Measurements from ENCODE around the gene SH3BP5L. TPM values are rescaled to one million over a fixed set of nuclear protein-coding genes. Genes with fewer than 3 reads are reported as not detected.

Gene SH3BP5L
- total and polyA plus RNA-seq, 10 of the 15 experiments (the other 5 are each of a cell fraction or from before 2014, with no cell fraction given): 1.1 to 22.8 (median 10.9) TPM

DNA sequence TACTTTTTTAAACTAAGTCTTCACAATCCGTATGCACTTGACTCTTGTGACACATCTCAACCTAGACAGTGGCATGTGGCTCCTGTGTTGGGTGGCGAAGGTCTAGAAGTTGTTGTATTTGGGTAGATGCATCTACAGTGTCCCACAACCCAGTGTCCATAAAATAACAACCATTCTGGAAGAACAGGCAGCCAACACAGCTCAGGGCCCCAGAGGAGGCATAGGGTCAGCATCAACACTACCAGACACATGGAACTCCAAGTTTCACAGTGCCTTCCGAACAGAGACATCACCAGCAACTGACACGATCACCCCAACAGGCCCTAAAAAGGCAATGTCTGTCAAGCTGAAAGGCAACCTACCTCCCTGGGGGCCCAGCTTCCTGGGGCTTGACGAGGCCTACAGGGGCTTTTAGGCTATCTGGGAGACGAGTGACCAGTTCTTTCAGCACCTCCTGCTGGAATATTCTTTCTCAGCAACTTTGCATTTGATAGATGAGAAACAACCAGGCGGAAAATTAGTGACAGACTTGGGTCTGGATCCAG, 5.6 kb downstream of the SH3BP5L start:
- WGBS (ENCODE audit: insufficient coverage, insufficient replicate concordance, low lambda C conversion rate, missing lambda C conversion rate): 43% methylated on average over 7 of the region's 7 CpGs
- H3K27ac ChIP-seq (ENCODE audit: control insufficient read depth, insufficient read depth): no peak overlapping the region
- H4K20me1 ChIP-seq (ENCODE audit: control insufficient read depth, insufficient read depth): no peaks in the 10 kb centered on the region; the same call in 1 of the 2 replicates
- peaks cover 21% of the 10 kb centered on the region for H3K4me1 ChIP-seq (ENCODE audit: control insufficient read depth, insufficient read depth, low read length)
- no peak overlapping the region for H2AFZ ChIP-seq (ENCODE audit: control insufficient read depth, low read depth, low read length)
- POLR2A ChIA-PET: interaction anchor here (2.2 kb wide), 1 partner anchor 18 kb away, joined by 8 read pairs; the partner anchor contains the start of gene ZNF672
- no peak for DNase-seq (ENCODE audit: low read depth, low spot score)
- BruUV-seq (replicated peaks): no TSS peak
- CTCF ChIA-PET: interaction anchor here (1.2 to 3.0 kb wide), 4 partner anchors 13 to 576 kb away, joined by 3 to 11 read pairs (median 5); no protein-coding TSS in a partner anchor
- FAIRE-seq: no peak
- intact Hi-C loops (cut with micrococcal nuclease; ENCODE audit: unreplicated experiment) (loop anchor here (5.0 kb wide), 1 partner anchor 578 kb away; no protein-coding TSS in a partner anchor), in situ Hi-C loops (cut with MboI) (no loop called here)
- H3K79me2 ChIP-seq (ENCODE audit: control insufficient read depth, insufficient read depth, low read length): peaks cover 38% of the 10 kb centered on the region
- RAD21 ChIA-PET (ENCODE audit: unreplicated experiment): interaction anchor here (0.7 to 3.4 kb wide), 4 partner anchors 9 to 1430 kb away, joined by 3 to 19 read pairs (median 4); partner anchors contain the start of gene ZNF672
- ATAC-seq: no peak
- no peak overlapping the region for H3K4me3 ChIP-seq
- SMC1A ChIA-PET (ENCODE audit: uncharacterized antibody, unreplicated experiment): interaction anchor here (0.6 to 5.5 kb wide), 12 partner anchors 8 to 577 kb away, joined by 3 to 36 read pairs (median 4); partner anchors contain the start of gene ZNF672
- H3K9ac ChIP-seq (ENCODE audit: control insufficient read depth, insufficient read depth, low read length): no peak overlapping the region
- no peaks in the 10 kb centered on the region for H3K9me3 ChIP-seq (replicated peaks; ENCODE audit: control insufficient read depth, insufficient read depth, low read length)
- H3K36me3 ChIP-seq (ENCODE audit: control insufficient read depth in 2 of 2, insufficient read depth in 2 of 2, low read length in 1 of 2): peaks cover 7 to 26% of the 10 kb centered on the region in 2 experiments
- no peak for TF ChIP-seq FOXM1 (IDR thresholded peaks at IDR 0.05; ENCODE audit: low read depth, low read length)
- no peak for TF ChIP-seq PRDM15 (CRISPR knock-in tag; IDR thresholded peaks at IDR 0.05)
- TF ChIP-seq IKZF1 (conservative IDR thresholded peaks at IDR 0.05): 0 out of 2 replicates have a peak, but pooled peaks have one; percentile 9
- peak; percentile 13; the same call in 1 of the 2 replicates for TF ChIP-seq RAD21 (IDR thresholded peaks at IDR 0.05; ENCODE audit: insufficient read depth, low read depth, low read length)
- TF ChIP-seq, protein P1, sequence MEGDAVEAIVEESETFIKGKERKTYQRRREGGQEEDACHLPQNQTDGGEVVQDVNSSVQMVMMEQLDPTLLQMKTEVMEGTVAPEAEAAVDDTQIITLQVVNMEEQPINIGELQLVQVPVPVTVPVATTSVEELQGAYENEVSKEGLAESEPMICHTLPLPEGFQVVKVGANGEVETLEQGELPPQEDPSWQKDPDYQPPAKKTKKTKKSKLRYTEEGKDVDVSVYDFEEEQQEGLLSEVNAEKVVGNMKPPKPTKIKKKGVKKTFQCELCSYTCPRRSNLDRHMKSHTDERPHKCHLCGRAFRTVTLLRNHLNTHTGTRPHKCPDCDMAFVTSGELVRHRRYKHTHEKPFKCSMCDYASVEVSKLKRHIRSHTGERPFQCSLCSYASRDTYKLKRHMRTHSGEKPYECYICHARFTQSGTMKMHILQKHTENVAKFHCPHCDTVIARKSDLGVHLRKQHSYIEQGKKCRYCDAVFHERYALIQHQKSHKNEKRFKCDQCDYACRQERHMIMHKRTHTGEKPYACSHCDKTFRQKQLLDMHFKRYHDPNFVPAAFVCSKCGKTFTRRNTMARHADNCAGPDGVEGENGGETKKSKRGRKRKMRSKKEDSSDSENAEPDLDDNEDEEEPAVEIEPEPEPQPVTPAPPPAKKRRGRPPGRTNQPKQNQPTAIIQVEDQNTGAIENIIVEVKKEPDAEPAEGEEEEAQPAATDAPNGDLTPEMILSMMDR (IDR thresholded peaks at IDR 0.05 in 2 of 3, conservative IDR thresholded peaks at IDR 0.05 in 1 of 3; ENCODE audit: control insufficient read depth in 2 of 3, extremely low read depth in 1 of 3, insufficient read depth in 1 of 3, low read depth in 3 of 3, low read length in 3 of 3): peak in 1 of 3 experiments; percentile 18; a peak in 1 of 6 replicates
- TF ChIP-seq ZNF217 (IDR thresholded peaks at IDR 0.05): no peak
- TF ChIP-seq PML (IDR thresholded peaks at IDR 0.05; ENCODE audit: low read length): no peak
- H3K27me3 ChIP-seq (replicated peaks in 1 of 2; ENCODE audit: control insufficient read depth in 2 of 2, insufficient read depth in 2 of 2, low read length in 1 of 2): no peaks in the 10 kb centered on the region
- 0 out of 2 replicates have a peak overlapping the region, but pooled peaks have one; percentile 11 for H3K4me2 ChIP-seq (ENCODE audit: control insufficient read depth, insufficient read depth)
